HPDE6-E6E7 (cell line): ENCODE results near the gene MIA.
"Not testable (repeated sequence)": the region's sequence is repeated elsewhere in the genome, so short reads cannot be mapped to it uniquely, and the experiment has no call there.

Source experiments
- DNase-seq: peaks from one replicate; pipeline ENCODE4 v3.0.0; 2011; ENCODE audit warnings: missing footprints; ENCODE audit errors: extremely low spot score

MIA gene

DNA sequence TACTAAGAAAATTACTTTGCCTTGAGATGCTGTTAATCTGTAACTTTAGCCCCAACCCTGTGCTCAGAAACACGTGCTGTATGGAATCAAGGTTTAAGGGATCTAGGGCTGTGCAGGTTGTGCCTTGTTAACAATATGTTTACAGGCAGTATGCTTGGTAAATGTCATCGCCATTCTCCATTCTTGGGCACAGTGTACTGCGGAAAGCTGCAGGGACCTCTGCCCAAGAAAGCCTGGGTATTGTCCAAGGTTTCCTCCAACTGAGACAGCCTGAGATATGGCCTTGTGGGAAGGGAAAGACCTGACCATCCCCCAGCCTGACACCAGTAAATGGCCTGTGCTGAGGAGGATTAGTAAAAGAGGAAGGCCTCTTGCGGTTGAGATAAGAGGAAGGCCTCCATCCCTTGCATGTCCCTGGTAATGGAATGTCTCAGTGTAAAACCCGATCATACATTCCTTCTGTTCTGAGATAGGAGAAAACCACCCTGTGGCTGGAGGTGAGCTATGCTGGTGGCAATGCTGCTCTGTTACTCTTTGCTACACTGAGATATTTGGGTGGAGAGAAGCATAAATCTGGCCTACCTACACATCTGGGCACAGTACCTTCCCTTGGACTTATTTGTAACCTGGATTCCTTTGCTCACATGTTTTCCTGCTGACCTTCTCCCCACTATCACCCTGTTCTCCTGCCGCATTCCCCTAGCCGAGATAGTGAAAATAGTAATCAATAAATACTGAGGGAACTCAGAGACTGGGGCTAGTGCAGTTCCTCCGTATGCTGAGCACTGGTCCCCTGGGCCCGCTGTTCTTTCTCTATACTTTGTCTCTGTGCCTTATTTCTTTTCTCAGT is 47.6 kb downstream of the MIA start:
- not testable (repeated sequence) for DNase-seq

DNA sequence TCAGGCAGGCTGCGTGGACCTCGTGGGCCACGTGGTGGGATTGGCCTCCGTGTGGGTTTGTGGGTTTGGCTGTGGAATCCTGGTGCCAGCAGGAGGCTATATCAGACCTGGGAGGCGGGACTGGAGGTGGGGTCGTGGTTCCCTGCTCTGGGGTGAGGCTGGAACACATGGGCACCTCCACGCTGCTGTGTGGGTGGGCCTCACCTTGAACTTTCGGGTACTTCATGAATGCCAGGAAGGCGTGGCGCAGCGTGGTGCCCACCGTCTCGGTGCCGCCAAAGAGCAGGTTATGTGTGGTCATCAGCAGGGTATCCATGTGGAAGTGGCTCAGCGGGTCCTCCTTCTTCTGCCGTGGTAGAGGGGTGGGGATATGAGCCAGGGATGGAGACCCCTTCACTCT is 49.6 kb downstream of the MIA start:
- not testable (repeated sequence) for DNase-seq

DNA sequence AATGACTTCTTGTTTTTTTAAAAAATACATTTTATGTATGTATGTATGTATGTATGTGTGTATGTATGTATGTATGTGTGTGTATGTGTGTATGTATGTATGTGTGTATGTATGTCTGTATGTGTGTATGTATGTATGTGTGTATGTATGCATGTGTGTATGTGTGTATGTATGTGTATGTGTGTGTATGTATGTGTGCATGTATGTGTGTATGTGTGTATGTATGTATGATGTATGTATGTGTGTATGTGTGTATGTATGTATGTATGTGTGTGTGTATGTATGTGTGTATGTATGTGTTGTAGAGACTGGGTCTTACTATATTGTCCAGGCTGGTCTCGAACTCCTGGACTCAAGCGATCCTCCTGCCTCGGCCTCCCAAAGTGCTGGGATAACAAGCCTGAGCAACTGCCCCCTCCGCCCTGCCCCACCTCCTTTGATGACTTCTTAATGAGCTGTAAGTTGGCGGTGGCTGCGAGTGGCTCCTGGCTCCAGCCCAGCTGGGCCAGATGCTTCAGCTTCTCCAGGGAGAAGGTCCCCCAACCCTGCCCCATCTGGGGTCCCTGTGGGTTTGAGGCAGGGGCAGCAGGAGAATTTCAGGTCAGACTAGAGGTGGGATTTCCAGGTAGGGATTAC is 50.3 kb downstream of the MIA start:
- DNase-seq, result not testable (repeated sequence)

DNA sequence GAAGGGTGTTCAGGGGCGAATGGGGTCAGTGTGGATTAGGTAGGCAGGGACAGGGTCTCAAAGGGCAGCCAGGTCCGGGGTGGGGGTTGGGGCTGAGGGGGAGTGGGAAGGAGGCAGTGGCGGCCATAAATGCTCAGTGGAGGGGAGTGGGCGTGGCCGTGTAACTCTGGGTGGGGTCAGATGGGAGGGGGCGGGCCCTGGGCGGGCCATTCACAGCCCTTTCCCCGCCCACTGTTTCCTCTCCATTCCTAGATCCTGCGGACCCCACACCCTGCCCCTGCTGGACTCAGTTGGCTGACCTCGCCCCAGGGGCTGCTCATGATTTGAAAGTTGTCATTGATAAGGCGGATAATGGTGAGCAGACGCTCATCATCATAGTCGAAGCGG is 51.0 kb downstream of the MIA start:
- not testable (repeated sequence) for DNase-seq

- DNase-seq, result not testable (repeated sequence)
Observed at GRCh38 chr19:40826699-40827385, 51.5 kb downstream of the MIA start.
